Gastrocnemius medialis (tissue), 4 donors: ENCODE results near the gene CENPE. TPM values are rescaled to one million over a fixed set of nuclear protein-coding genes. Genes with fewer than 3 reads are reported as not detected.
A peak's percentile ranks its signal among the peaks of the same experiment; 100 is the strongest.

ENCODE experiments used
- ATAC-seq, 2 donors: fragments of 150-250 bp; one replicate each; pipeline ENCODE4 v1.9.1; 2016
- DNase-seq, 2 donors: peaks; one replicate each; pipeline ENCODE4 v3.0.0-alpha.2; 2019
- H3K27ac ChIP-seq, 4 donors: fragments of 200-600 bp; sonication (generic); 1 replicate in 1 of 4; 2 replicates in 3 of 4; pipeline ENCODE4 v1.5.1; 2016 to 2018; ENCODE audit warnings: mild to moderate bottlenecking in 2 of 4, moderate library complexity in 1 of 4
- H3K27me3 ChIP-seq, 3 donors: fragments of 200-600 bp; sonication (generic) in 2 of 3; 1 replicate in 1 of 3; 2 replicates in 2 of 3; pipeline versions ENCODE4 v1.5.1 to v1.6.0; 2016 to 2019; ENCODE audit warnings: mild to moderate bottlenecking in 1 of 3, moderate library complexity in 1 of 3
- H3K36me3 ChIP-seq, 2 donors: fragments of 200-600 bp; sonication (generic) in 1 of 2; one replicate each; pipeline ENCODE4 v1.5.1; 2017 to 2018
- H3K4me1 ChIP-seq, 2 donors: fragments of 200-600 bp; sonication (generic) in 1 of 2; one replicate each; pipeline ENCODE4 v1.5.1; 2016 to 2017; ENCODE audit warnings: mild to moderate bottlenecking in 2 of 2
- H3K4me3 ChIP-seq, 4 donors: fragments of 200-600 bp; sonication (generic) in 3 of 4; 1 replicate in 1 of 4; 2 replicates in 3 of 4; pipeline ENCODE4 v1.5.1; 2016 to 2019; ENCODE audit warnings: mild to moderate bottlenecking in 2 of 4
- H3K9me3 ChIP-seq, 3 donors: fragments of 200-600 bp; sonication (generic) in 2 of 3; 1 replicate in 1 of 3; 2 replicates in 2 of 3; pipeline ENCODE4 v1.5.1; 2016 to 2019
- POLR2A ChIP-seq, 2 donors: fragments of 450-650 bp; IDR thresholded peaks; one replicate each; pipeline ENCODE4 v1.6.1; 2017; ENCODE audit warnings: antibody characterized with exemption in 2 of 2, mild to moderate bottlenecking in 2 of 2, moderate library complexity in 2 of 2
- in situ Hi-C, 4 donors: fragments of 200-750 bp; cut with MboI; loops; one replicate each; pipeline versions ENCODE4 v1.15.0 to v1.8.0; 2017; ENCODE audit warnings: low sequenced_read_pairs in 4 of 4
- intact Hi-C: fragments of 100-400 bp; cut with DNase I; formaldehyde crosslinking; loops from one replicate; pipeline ENCODE4 v1.15.1; 2023; ENCODE audit warnings: low total_unique reads
- total RNA-seq, 4 donors: library from RNA; depleted of rRNA; stranded (reverse); fragments of >200 nt; gene quantifications; one replicate each; pipeline versions ENCODE4 v1.1.0 to v1.2.3, GENCODE V29; 2016
- TF ChIP-seq, protein P1 (sequence below), 5 experiments: fragments of 450-650 bp in 3 of 5; fragments of 200-600 bp in 2 of 5; sonication (generic) in 2 of 5; IDR thresholded peaks in 4 of 5; conservative IDR thresholded peaks in 1 of 5; 1 replicate in 4 of 5; 2 replicates in 1 of 5; pipeline ENCODE4 v1.5.1; 2016 to 2019; ENCODE audit warnings: antibody characterized with exemption in 5 of 5, mild to moderate bottlenecking in 3 of 5, moderate library complexity in 3 of 5

CENPE gene
- total RNA-seq, 4 donors from 2014 or later: 0.15 to 0.63 (median 0.18) TPM

DNA sequence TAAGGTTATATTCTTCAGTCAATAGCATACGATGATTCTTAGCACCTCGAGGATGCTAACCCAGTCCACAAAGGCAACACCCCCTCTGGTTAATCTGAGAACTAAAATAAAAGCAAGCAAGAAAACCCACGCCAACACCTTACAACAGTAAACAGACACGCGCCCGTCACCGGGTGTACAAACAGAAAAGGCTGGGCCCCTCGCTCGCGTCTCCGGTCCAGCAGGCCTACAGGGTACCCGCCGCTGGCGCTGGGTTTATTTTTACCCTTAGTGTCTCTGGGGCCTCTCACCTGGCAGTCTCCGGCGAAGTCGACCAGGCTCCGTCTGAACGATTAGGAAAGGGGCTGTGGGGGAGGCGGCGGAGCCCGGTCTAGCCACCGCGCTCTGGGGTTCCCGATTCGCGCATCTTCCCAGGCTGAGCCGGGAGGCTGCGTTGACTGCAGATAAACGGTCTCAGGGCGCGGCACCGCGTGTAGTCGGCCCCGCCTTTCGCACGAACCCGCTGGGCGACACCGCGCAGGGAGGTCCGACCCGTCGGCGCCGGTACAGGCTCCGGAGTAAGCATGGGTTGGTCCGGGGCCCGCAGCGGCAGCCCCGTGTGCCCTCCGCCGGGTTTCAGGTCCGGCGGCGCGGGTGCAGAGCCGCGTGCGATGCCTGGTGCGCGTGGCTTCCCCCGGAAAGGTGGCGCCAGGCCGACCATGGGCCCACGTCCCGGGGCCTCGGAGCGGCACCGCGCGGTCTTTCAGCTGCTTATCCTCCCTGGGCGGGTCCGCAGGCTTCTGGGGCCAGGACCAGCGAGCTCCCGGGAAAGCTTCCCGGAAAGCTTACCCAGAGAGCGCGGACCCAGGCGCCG lies 122.0 kb downstream of the CENPE start:
- ATAC-seq: peak; percentile 77 to 82
- TF ChIP-seq, protein P1, sequence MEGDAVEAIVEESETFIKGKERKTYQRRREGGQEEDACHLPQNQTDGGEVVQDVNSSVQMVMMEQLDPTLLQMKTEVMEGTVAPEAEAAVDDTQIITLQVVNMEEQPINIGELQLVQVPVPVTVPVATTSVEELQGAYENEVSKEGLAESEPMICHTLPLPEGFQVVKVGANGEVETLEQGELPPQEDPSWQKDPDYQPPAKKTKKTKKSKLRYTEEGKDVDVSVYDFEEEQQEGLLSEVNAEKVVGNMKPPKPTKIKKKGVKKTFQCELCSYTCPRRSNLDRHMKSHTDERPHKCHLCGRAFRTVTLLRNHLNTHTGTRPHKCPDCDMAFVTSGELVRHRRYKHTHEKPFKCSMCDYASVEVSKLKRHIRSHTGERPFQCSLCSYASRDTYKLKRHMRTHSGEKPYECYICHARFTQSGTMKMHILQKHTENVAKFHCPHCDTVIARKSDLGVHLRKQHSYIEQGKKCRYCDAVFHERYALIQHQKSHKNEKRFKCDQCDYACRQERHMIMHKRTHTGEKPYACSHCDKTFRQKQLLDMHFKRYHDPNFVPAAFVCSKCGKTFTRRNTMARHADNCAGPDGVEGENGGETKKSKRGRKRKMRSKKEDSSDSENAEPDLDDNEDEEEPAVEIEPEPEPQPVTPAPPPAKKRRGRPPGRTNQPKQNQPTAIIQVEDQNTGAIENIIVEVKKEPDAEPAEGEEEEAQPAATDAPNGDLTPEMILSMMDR (IDR thresholded peaks at IDR 0.05 in 4 of 5, conservative IDR thresholded peaks at IDR 0.05 in 1 of 5): no peak
- TF ChIP-seq POLR2A (IDR thresholded peaks at IDR 0.05): peak; percentile 13 to 45
- H3K4me1 ChIP-seq: peaks cover 6 to 21% of the 10 kb centered on the region in 2 donors
- no peaks in the 10 kb centered on the region for H3K9me3 ChIP-seq
- H3K36me3 ChIP-seq: peaks cover 0 to 8% of the 10 kb centered on the region in 2 donors
- in situ Hi-C loops: no loop called here
- H3K27me3 ChIP-seq: no peaks in the 10 kb centered on the region
- peak overlapping the region; percentile 69 to 94 (median 78) for H3K4me3 ChIP-seq
- peak overlapping the region; percentile 79 to 95 (median 82) for H3K27ac ChIP-seq
- peak; percentile 27 to 50 for DNase-seq
- intact Hi-C loops: loop anchor here (2.0 to 5.0 kb wide), 4 partner anchors 23 to 249 kb away; partner anchors contain the start of genes BDH2 and UBE2D3

DNA sequence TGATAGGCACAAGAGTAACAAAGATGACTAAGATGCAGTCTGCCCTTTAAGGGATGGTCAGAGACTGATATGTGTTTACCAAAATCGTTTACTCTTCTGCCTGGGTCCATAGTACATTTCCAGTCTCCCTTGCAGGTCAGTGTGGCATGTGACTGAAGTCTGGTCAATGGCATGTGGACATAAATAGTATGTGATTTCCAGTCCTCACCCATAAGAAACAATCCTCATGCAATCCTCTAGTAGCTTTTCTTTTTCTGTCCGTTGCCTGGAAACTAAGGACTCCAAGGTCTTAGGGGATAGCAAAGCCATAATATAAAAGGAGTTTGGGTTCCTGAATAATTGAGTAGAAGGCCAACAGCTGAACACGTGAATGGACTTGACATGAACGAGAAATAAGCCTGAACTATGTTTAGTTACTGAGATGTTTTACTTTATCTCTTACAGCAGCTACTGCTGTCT lies 122.7 kb downstream of the CENPE start:
- Histone ChIP-seq H3K36me3 (peaks cover 0 to 2% of the 10 kb centered on the region in 2 donors), H3K4me3 (peak overlapping the region; percentile 69 to 94 (median 78)), H3K27ac (peak overlapping the region; percentile 79 to 95 (median 82)), H3K27me3 (no peaks in the 10 kb centered on the region), H3K9me3 (no peaks in the 10 kb centered on the region), H3K4me1 (peaks cover 6 to 21% of the 10 kb centered on the region in 2 donors)
- ATAC-seq (peak in 1 of 2 donors; percentile 46), DNase-seq (no peak)
- TF ChIP-seq, protein P1 (IDR thresholded peaks at IDR 0.05 in 4 of 5, conservative IDR thresholded peaks at IDR 0.05 in 1 of 5): no peak
- TF ChIP-seq POLR2A (IDR thresholded peaks at IDR 0.05): no peak
- in situ Hi-C loops (no loop called here), intact Hi-C loops (loop anchor here (2.0 to 5.0 kb wide), 2 partner anchors 23 to 248 kb away; partner anchors contain the start of gene UBE2D3)

DNA sequence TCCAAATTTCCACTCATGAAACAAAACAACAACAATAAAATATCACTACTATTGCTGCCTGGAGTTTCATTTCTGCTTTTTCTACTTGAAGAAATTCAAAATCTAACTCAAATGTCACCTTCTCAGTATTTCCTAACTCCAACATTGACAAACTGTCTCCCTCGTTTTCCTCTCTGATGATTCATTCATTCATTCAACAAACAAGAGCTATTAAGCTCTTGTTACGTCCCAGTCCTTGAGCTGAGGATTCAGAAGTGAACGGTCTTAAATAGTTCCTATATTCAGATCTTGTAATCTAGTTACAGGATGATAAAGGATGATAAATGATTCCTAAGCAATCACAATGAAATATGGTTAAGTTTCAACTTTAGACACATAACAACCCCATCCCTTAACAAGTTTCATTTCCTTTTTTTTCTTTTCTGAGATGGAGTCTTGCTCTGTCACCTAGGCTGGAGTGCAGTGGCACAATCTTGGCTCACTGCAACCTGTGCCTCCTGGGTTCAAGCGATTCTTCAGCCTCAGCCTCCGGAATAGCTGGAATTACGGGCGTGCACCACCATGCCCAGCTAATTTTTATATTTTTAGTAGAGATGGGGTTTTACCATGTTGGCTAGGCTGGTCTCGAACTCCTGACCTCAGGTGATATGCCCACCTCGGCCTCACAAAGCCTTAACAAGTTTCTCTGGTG lies 123.3 kb downstream of the CENPE start:
- Histone ChIP-seq H3K36me3 (no peaks in the 10 kb centered on the region), H3K4me1 (peaks cover 6 to 21% of the 10 kb centered on the region in 2 donors), H3K4me3 (peak overlapping the region in 1 of 4 donors; percentile 94), H3K27ac (peak overlapping the region in 1 of 4 donors; percentile 95), H3K9me3 (no peaks in the 10 kb centered on the region), H3K27me3 (no peaks in the 10 kb centered on the region)
- in situ Hi-C loops (no loop called here), intact Hi-C loops (loop anchor here (2.0 to 5.0 kb wide), 2 partner anchors 22 to 248 kb away; partner anchors contain the start of gene UBE2D3)
- TF ChIP-seq, protein P1 (IDR thresholded peaks at IDR 0.05 in 4 of 5, conservative IDR thresholded peaks at IDR 0.05 in 1 of 5): no peak
- no peak for TF ChIP-seq POLR2A (IDR thresholded peaks at IDR 0.05)
- ATAC-seq (no peak), DNase-seq (no peak)

DNA sequence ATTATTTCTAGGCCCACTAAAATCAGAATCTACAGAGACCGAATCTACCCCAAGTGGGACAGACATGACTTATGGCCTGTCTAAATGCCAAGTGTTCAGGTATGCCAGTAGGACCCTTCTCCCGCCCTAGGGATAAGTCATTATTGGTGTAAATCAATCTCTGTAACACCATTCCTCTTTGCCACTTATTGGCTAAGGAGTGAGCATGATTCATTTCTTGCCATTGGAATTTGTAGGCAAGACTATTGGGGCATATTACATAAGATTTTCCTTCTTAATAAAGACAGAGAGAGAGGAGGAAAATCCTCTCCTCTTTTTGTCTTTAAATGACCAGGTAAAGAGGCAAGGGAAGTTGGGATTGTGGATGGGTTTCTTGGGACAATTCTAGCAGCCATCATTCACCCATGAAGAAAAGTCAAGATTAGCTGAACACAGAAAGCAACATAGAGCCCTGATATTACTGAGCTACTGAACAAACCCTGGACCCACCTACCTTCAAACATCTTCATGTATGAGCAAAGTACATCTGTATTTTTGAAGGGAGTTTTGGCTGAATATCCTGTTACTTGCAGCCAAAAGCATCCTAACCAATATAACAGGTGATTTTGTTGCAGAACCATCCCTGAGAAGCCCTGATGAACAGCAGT lies 124.2 kb downstream of the CENPE start:
- Histone ChIP-seq H3K36me3 (no peaks in the 10 kb centered on the region), H3K9me3 (no peaks in the 10 kb centered on the region), H3K27me3 (no peaks in the 10 kb centered on the region), H3K27ac (no peak overlapping the region), H3K4me1 (peaks cover 6 to 21% of the 10 kb centered on the region in 2 donors), H3K4me3 (no peak overlapping the region)
- DNase-seq (no peak), ATAC-seq (no peak)
- TF ChIP-seq, protein P1 (IDR thresholded peaks at IDR 0.05 in 4 of 5, conservative IDR thresholded peaks at IDR 0.05 in 1 of 5): no peak
- TF ChIP-seq POLR2A (IDR thresholded peaks at IDR 0.05): no peak
- intact Hi-C loops (loop anchor here (2.0 kb wide), 1 partner anchor 21 kb away; no protein-coding TSS in a partner anchor), in situ Hi-C loops (no loop called here)
